ENCODE measurements around the gene CALR. TPM values are rescaled to one million over a fixed set of nuclear protein-coding genes. Genes with fewer than 3 reads are reported as not detected.

CALR gene
- total and polyA plus RNA-seq, 9 of the 15 experiments (the other 6 are each of a cell fraction or from before 2014, with no cell fraction given): 126 to 811 (median 642) TPM

GRCh38 chr19:12937927-12938778 lies at the start of gene CALR (continued):
- TF ChIP-seq TBL1XR1 (IDR thresholded peaks at IDR 0.05; ENCODE audit: low read length in 2 of 2) (peak; percentile 41 to 54; a peak in 1 of 4 replicates), ZKSCAN3 (CRISPR knock-in tag; IDR thresholded peaks at IDR 0.05) (no peak), RFX7 (CRISPR knock-in tag; IDR thresholded peaks at IDR 0.05) (no peak), GTF2A2 (tag; IDR thresholded peaks at IDR 0.05) (peak; percentile 99), CHD4 (IDR thresholded peaks at IDR 0.05; ENCODE audit: insufficient read depth, insufficient replicate concordance, low read depth, low read length, poor library complexity, severe bottlenecking) (no peak), TAF15 (IDR thresholded peaks at IDR 0.05; ENCODE audit: low read depth, low read length) (no peak), ZBTB9 (CRISPR knock-in tag; IDR thresholded peaks at IDR 0.05) (peak; percentile 37; the same call in 1 of the 2 replicates), ZNF311 (CRISPR knock-in tag; IDR thresholded peaks at IDR 0.05) (peak; percentile 70; the same call in 1 of the 2 replicates), PURB (CRISPR knock-in tag; IDR thresholded peaks at IDR 0.05; ENCODE audit: low read depth) (no peak), BACH1 (tag; IDR thresholded peaks at IDR 0.05) (no peak), NCOA2 (IDR thresholded peaks at IDR 0.05; ENCODE audit: partially characterized antibody in 2 of 2) (no peak), GABPA (tag; conservative IDR thresholded peaks at IDR 0.05; ENCODE audit: low read depth) (0 out of 2 replicates have a peak, but pooled peaks have one; percentile 13), POLR3G (IDR thresholded peaks at IDR 0.05; ENCODE audit: extremely low read depth, insufficient read length, insufficient replicate concordance) (no peak), ZNF77 (CRISPR knock-in tag; IDR thresholded peaks at IDR 0.05) (no peak), BRF2 (IDR thresholded peaks at IDR 0.05; ENCODE audit: borderline replicate concordance, insufficient read depth, insufficient read length) (no peak), ELF4 (CRISPR knock-in tag; IDR thresholded peaks at IDR 0.05) (0 out of 2 replicates have a peak, but pooled peaks have one; percentile 38), FOXK2 (conservative IDR thresholded peaks at IDR 0.05 in 1 of 2, IDR thresholded peaks at IDR 0.05 in 1 of 2; ENCODE audit: low read depth in 2 of 2) (peak in 1 of 2 experiments; percentile 78; a peak in 2 of 4 replicates), GTF3C2 (IDR thresholded peaks at IDR 0.05; ENCODE audit: borderline replicate concordance, extremely low read depth, insufficient read length) (no peak), E2F6 (IDR thresholded peaks at IDR 0.05; ENCODE audit: borderline replicate concordance in 1 of 2, extremely low read depth in 1 of 2, insufficient read depth in 1 of 2, insufficient read length in 1 of 2, low read depth in 1 of 2, low read length in 1 of 2, poor library complexity in 1 of 2, severe bottlenecking in 1 of 2) (peak; percentile 93 to 95), PPARD (CRISPR knock-in tag; IDR thresholded peaks at IDR 0.05) (no peak)
